ENCODE results near the gene DQX1. TPM values are rescaled to one million over a fixed set of nuclear protein-coding genes. Genes with fewer than 3 reads are reported as not detected.
A peak's percentile ranks its signal among the peaks of the same experiment; 100 is the strongest.

Gene DQX1
- total RNA-seq, 1 donor from 2014 or later = 0.32 TPM

DNA sequence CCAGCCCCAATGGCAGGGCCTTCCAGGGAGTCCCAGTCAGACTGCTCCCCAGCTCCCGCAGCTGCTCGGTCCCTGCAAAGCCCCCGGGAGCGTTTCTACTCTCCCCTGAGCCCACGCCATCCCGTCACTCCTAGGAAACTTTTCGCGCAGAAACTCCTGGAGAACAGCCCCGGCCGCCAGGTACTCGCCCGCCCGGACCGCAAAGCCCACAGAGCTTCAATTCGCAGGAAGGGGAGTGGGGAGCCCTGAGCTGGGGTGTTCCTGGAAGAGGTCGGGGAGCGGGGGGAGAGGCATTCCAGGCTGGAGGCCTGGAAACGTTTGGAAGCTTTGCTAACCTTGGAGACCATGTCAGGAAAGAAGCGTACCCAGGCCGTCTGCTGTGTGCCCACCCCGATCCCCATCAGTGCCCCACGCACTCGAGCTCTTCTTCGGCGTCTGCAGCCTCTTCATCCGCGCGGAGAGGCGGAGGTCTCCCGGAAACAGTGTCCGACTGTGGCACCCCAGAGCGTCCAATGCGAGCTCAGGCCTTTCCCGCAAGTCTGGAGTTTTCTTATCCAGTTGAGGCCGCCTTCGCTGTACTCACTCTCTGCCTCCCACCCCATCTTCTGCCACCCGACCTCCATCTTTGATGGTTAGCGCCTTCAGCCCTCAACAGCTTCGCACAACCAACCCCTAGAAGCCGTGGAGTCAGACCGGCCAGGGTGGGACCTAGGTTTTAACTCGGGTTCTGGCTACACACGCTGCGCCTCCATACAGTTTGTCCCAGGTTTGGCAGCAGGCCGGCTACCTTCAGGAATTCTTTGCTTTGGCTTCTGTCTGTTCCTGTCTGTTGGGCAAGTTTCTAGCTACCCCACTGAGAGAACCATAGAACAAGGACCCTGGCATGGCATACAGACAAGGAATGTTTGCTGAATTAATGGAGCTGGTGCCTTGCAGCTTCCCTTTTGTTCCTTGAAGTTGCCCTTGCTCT is 22.2 kb downstream of the DQX1 start:
- no peaks in the 10 kb centered on the region for H3K9me3 Mint-ChIP-seq (ENCODE audit: unreplicated experiment)
- TF ChIP-seq, protein P1, sequence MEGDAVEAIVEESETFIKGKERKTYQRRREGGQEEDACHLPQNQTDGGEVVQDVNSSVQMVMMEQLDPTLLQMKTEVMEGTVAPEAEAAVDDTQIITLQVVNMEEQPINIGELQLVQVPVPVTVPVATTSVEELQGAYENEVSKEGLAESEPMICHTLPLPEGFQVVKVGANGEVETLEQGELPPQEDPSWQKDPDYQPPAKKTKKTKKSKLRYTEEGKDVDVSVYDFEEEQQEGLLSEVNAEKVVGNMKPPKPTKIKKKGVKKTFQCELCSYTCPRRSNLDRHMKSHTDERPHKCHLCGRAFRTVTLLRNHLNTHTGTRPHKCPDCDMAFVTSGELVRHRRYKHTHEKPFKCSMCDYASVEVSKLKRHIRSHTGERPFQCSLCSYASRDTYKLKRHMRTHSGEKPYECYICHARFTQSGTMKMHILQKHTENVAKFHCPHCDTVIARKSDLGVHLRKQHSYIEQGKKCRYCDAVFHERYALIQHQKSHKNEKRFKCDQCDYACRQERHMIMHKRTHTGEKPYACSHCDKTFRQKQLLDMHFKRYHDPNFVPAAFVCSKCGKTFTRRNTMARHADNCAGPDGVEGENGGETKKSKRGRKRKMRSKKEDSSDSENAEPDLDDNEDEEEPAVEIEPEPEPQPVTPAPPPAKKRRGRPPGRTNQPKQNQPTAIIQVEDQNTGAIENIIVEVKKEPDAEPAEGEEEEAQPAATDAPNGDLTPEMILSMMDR (IDR thresholded peaks at IDR 0.05) = no peak
- no peak for DNase-seq (ENCODE audit: extremely low spot score, unreplicated experiment)

DNA sequence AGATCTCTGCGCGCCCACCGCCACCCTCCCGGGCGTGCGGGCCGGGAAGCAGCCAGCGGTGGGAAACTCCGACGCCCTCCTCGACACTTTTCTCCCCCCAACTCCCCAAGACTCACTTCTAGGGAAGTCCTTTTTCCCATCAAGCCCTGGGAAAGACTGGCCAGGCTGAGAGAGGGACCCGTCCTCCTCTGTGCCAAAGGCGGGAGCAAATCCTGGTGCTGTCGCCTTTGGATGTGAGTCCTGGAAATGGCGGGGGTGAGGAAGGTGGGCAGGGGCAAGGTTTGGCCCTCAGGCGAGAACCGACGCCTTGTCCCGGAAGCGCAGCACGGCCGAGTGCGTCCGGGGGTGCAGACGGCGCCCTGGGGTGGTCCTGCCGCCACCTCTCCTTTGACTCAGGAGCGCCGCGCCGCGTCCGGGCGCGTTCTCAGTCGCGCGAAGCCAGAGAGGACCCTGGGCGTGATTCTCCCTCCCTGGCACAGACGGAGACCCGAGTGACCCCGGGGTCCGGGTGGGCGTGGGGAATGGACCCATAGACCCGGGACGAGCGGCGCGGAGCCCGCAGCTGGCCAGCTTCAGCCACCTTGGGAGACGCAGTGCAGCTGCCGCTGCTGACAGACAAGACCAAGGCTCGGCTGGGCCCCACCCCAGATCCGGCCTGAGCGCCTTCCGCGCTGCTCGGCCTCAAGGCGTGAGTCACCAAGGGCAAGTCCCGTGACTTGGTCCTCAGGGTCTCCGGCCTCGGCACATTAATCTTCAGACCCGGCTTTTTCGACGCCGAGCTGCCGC is 23.1 kb downstream of the DQX1 start:
- peaks cover 16% of the 10 kb centered on the region for H3K36me3 Mint-ChIP-seq (ENCODE audit: unreplicated experiment)
- peak overlapping the region; percentile 83 for H3K27ac Mint-ChIP-seq (ENCODE audit: unreplicated experiment)
- TF ChIP-seq, protein P1 (IDR thresholded peaks at IDR 0.05) = peak; percentile 40
- peak overlapping the region; percentile 71 for H3K4me3 Mint-ChIP-seq (ENCODE audit: unreplicated experiment)
- H3K9me3 Mint-ChIP-seq (ENCODE audit: unreplicated experiment) = no peaks in the 10 kb centered on the region
- peaks cover 29% of the 10 kb centered on the region for H3K27me3 Mint-ChIP-seq (ENCODE audit: unreplicated experiment)
- DNase-seq (ENCODE audit: extremely low spot score, unreplicated experiment) = peak; percentile 92
- H3K4me1 Mint-ChIP-seq (ENCODE audit: unreplicated experiment) = peaks cover 73% of the 10 kb centered on the region

More for the DNA sequence above, 22.2 kb downstream of the DQX1 start:
- Mint-ChIP-seq H3K4me1 (ENCODE audit: unreplicated experiment) (peaks cover 73% of the 10 kb centered on the region), H3K36me3 (ENCODE audit: unreplicated experiment) (peaks cover 16% of the 10 kb centered on the region), H3K4me3 (ENCODE audit: unreplicated experiment) (peak overlapping the region; percentile 71), H3K27ac (ENCODE audit: unreplicated experiment) (peak overlapping the region; percentile 83), H3K27me3 (ENCODE audit: unreplicated experiment) (peaks cover 27% of the 10 kb centered on the region)

DNA sequence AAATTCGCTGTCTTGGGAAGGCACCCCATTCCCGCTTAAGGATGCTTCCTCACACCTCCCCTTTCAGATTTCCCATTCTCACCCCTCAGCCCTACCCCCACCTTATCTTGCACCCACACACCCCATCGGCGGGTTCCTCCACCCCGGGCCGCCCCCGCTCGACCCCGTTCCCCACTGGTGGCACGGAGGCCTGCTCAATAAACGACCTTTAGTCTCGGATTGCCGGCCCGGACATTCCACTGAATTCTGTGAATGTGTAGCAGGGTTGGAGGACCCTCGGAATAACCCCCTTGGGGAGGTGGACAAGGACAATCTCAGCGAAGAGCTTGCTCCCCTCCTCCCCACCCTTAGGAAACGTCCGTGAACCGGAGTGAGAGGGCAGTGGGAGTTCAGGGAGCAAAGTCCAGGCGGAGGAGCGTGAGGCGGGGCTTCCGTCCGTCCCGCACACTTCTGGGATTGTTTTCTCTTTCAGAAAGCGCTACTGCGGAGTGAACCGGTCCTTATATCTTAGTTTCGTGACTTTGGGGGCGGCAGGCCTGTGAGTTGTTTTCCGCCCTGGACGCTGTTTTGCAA is 23.8 kb downstream of the DQX1 start:
- Mint-ChIP-seq H3K9me3 (ENCODE audit: unreplicated experiment) (no peaks in the 10 kb centered on the region), H3K27ac (ENCODE audit: unreplicated experiment) (no peak overlapping the region), H3K27me3 (ENCODE audit: unreplicated experiment) (peaks cover 36% of the 10 kb centered on the region), H3K4me1 (ENCODE audit: unreplicated experiment) (peaks cover 76% of the 10 kb centered on the region), H3K36me3 (ENCODE audit: unreplicated experiment) (peaks cover 19% of the 10 kb centered on the region), H3K4me3 (ENCODE audit: unreplicated experiment) (peak overlapping the region; percentile 71)
- no peak for DNase-seq (ENCODE audit: extremely low spot score, unreplicated experiment)
- TF ChIP-seq, protein P1 (IDR thresholded peaks at IDR 0.05) = no peak

DNA sequence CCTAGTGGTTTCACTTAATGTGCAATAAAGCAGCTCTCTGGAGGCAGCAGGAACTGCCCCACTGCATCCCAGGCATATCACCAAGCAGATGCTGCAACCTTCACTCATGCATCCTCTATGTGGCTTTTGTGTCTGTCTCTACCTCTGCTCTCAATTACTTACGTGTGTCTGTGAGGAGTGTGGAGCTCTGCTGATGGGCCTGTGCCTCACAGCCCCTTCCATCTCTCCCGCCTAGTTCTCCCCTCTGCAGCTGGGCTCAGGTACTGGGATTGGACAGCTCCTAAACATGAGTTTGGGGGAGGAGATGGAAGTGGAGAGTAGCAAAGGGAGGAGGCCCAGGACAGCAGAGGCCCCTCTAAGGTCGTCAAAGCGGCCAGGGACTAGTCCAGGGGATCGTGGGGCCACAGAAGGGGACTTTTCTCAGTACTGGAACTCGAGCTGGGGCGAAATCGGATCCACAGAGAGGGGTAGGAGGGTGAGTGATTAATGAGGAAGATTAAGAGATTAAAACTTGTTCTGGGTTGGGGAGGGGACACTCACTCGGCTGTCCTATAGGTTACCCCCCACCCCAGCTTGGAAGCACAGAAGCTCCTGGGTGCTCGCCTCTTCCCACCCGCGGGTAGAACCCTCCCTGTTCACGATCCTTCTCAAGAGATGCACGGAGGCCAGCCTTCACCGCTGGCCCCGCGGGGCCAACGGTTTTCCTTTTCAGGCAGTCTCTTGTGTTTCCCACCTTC is 24.5 kb downstream of the DQX1 start:
- Mint-ChIP-seq H3K27me3 (ENCODE audit: unreplicated experiment) (peaks cover 39% of the 10 kb centered on the region), H3K36me3 (ENCODE audit: unreplicated experiment) (peaks cover 15% of the 10 kb centered on the region), H3K4me3 (ENCODE audit: unreplicated experiment) (peak overlapping the region; percentile 71), H3K27ac (ENCODE audit: unreplicated experiment) (no peak overlapping the region), H3K4me1 (ENCODE audit: unreplicated experiment) (peaks cover 71% of the 10 kb centered on the region), H3K9me3 (ENCODE audit: unreplicated experiment) (no peaks in the 10 kb centered on the region)
- no peak for DNase-seq (ENCODE audit: extremely low spot score, unreplicated experiment)
- TF ChIP-seq, protein P1 (IDR thresholded peaks at IDR 0.05) = no peak
